Effector memory CD8-positive, alpha-beta T cell (primary cell): ENCODE results near the gene SLC39A11.
A peak's percentile ranks its signal among the peaks of the same experiment; 100 is the strongest.
"Not testable (repeated sequence)": the region's sequence is repeated elsewhere in the genome, so short reads cannot be mapped to it uniquely, and the experiment has no call there.

Experiments used
- ATAC-seq: fragments of 150-1000 bp; cut with Tn5 transposase; replicated peaks from 2 replicates; pipeline ENCODE4 v1.10.0; 2021; ENCODE audit warnings: mild to moderate bottlenecking, moderate library complexity
- DNase-seq, 3 experiments: peaks; one replicate each; pipeline ENCODE4 v3.0.0; 2021
- H3K27ac Mint-ChIP-seq, 2 donors: one replicate each; pipeline ENCODE4 v1.8.0; 2022; ENCODE audit warnings: mild to moderate bottlenecking in 2 of 2, mixed read lengths in 2 of 2, moderate library complexity in 2 of 2
- H3K27me3 Mint-ChIP-seq, 2 donors: one replicate each; pipeline ENCODE4 v1.8.0; 2022; ENCODE audit warnings: mixed read lengths in 2 of 2
- H3K36me3 Mint-ChIP-seq: one replicate; pipeline ENCODE4 v1.8.0; 2022; ENCODE audit warnings: mild to moderate bottlenecking, moderate library complexity, mixed read lengths; ENCODE audit not compliant: insufficient read depth
- H3K4me1 Mint-ChIP-seq, 2 donors: one replicate each; pipeline ENCODE4 v1.8.0; 2022; ENCODE audit warnings: low read depth in 2 of 2, mixed read lengths in 2 of 2
- H3K4me3 Mint-ChIP-seq, 2 donors: one replicate each; pipeline ENCODE4 v1.8.0; 2022; ENCODE audit warnings: mild to moderate bottlenecking in 2 of 2, mixed read lengths in 2 of 2, moderate library complexity in 2 of 2
- H3K9me3 Mint-ChIP-seq, 2 donors: one replicate each; pipeline ENCODE4 v1.8.0; 2022; ENCODE audit warnings: mixed read lengths in 2 of 2

Gene SLC39A11

DNA sequence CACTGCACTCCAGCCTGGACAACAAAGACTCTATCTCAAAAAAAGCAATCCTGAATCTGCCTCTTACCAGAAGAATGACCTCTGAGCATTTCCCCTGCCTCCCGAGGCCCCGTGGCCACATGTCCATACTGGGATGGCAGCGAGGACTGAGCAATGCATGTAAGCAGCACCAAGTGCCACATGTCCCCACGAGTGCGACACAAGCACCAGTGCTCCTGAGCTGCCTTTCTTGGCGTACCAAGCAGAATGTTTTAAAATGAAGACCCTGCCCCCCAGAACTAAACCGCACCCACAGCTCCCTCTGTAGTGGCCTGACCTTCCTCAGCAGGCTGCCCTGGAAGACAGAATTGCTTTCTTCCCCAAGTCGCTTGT lies 373.3 kb downstream of the SLC39A11 start:
- Mint-ChIP-seq H3K4me1 (peaks cover 16 to 20% of the 10 kb centered on the region in 2 donors), H3K4me3 (peak overlapping the region; percentile 84 to 85), H3K9me3 (no peaks in the 10 kb centered on the region), H3K27me3 (no peaks in the 10 kb centered on the region), H3K36me3 (peaks cover 6% of the 10 kb centered on the region), H3K27ac (peak overlapping the region; percentile 96)
- DNase-seq (no peak), ATAC-seq (peak; percentile 6)

DNA sequence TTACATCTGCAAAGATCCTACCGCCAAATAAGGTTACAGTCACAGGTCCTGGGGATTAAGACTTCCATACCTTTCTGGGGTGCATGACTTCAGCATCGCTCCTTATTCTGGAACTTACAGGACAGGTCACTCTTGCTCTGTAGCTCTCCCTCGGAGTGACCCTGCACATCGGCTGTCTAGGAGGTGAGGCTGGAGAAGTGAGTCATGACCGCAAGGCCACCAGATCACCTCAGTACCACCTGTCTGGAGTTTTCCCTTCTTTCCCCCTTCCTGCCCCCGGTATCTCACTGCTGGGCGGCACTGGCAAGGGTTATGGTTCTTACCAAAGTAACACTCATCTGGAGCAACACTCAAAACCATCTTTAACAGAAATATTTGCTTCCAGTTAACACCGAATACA lies 374.8 kb downstream of the SLC39A11 start:
- DNase-seq (no peak), ATAC-seq (no peak)
- Mint-ChIP-seq H3K4me3 (no peak overlapping the region), H3K27me3 (no peaks in the 10 kb centered on the region), H3K36me3 (peaks cover 6% of the 10 kb centered on the region), H3K9me3 (no peaks in the 10 kb centered on the region), H3K4me1 (peaks cover 16 to 20% of the 10 kb centered on the region in 2 donors), H3K27ac (peak overlapping the region; percentile 96)

DNA sequence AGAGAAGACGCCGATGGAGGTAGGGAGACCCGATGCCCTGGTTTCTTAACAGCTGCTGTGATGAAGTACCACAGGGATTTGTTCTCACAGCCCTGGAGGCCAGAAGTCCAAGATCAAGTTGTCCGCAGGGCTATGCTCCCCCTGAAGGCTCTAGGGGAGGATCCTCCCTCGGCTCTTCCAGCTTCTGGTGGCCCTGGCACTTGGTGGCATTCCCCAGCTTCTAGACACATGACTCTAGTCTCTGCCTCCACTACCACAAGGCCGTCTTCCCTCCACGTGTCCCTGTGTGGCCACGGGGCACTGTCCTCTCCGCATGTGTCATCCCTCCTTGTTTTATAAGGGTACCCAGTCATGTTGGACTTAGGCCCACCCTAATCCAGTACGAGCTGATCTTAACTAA lies 375.2 kb downstream of the SLC39A11 start:
- peaks cover 6% of the 10 kb centered on the region for H3K36me3 Mint-ChIP-seq
- H3K9me3 Mint-ChIP-seq, result no peaks in the 10 kb centered on the region
- H3K27ac Mint-ChIP-seq, result peak overlapping the region in 1 of 2 donors; percentile 96
- peaks cover 16 to 20% of the 10 kb centered on the region in 2 donors for H3K4me1 Mint-ChIP-seq
- DNase-seq, result no peak
- H3K27me3 Mint-ChIP-seq, result no peaks in the 10 kb centered on the region
- no peak for ATAC-seq
- H3K4me3 Mint-ChIP-seq, result no peak overlapping the region

DNA sequence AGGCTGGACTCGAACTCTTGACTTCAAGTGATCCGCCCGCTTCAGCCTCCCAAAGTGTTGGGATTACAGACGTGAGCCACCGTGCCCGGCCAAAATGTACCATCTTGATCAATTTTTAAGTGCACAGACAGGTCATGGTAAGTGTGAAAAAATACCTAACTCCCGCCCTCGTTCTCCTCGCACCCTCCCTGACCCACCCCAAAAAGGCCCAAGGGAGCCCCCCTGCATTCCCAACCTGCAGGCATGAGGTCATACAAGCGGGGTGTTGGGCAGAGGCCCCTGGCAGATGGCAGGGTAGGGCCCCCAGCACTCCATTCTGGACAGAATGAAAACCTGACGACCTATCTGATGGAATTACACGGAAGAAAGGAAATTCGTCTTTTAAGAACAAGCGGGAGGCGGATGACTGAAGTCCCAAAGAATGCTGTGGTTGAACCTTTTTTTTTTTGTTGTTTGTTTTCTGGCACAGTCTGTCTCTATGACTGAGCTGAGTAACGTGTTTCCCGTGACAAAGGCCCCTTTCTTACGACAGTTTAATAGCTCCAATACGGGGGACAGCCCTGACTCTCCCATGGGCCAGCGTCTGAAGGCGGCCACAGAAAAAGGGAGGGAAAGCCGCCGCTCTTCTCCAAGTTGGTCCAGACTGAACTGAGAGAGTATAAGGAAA lies 376.4 kb downstream of the SLC39A11 start:
- Mint-ChIP-seq H3K4me3 (no peak overlapping the region), H3K27ac (no peak overlapping the region), H3K27me3 (no peaks in the 10 kb centered on the region), H3K4me1 (peaks cover 17 to 20% of the 10 kb centered on the region in 2 donors), H3K9me3 (no peaks in the 10 kb centered on the region), H3K36me3 (peaks cover 6% of the 10 kb centered on the region)
- ATAC-seq (no peak), DNase-seq (no peak)

DNA sequence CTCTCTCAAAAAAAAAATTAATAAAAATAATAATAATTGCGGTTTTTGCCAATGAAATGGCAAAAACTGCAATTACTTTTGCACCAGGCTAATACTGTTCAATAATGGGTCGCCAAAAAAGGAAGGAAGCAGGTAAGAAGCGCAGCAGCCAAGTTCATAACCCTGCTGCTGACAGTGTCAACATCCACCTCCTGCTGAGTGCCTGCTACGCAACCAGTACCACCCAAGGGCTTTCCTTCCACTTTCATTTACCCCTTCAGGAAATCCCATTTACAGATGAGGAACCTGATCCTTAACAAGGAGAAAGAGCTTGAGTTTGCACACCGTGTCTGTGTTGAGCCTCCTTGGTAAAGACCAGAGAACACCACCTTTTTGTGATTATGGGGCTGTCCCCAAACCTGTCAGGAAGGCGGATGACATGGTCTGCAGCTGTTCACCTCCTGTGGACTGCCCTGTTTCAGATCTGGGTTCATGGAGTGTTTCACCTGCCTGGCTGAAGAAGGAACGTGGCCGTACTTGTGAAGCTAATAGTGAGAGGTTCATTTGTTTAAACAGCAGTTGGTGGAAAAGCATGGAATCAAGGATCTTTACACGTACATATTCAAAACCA lies 378.0 kb downstream of the SLC39A11 start:
- Mint-ChIP-seq H3K4me3 (no peak overlapping the region), H3K9me3 (no peaks in the 10 kb centered on the region), H3K27ac (no peak overlapping the region), H3K36me3 (peaks cover 6% of the 10 kb centered on the region), H3K4me1 (peaks cover 5 to 12% of the 10 kb centered on the region in 2 donors), H3K27me3 (no peaks in the 10 kb centered on the region)
- ATAC-seq, result no peak
- no peak for DNase-seq

DNA sequence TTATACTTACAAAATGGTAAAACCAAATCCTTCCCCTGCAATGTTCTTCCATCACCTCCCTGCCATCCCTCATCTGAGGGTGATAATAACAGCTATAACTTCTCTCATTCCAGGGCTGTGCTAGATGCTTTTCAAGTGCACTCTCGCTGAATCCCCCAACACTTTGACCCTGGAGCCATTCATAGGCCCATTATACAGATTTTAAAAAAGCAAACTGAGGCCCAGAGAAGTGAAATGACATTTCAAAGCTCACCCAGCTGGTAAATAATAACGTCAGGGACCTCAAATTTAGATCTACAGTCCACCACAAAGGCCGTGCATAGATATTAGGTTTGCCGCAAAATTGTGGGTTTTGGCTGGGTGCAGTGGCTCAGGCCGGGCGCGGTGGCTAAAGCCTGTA lies 378.8 kb downstream of the SLC39A11 start:
- H3K36me3 Mint-ChIP-seq, result peaks cover 10% of the 10 kb centered on the region
- H3K4me3 Mint-ChIP-seq, result no peak overlapping the region
- no peak overlapping the region for H3K27ac Mint-ChIP-seq
- H3K9me3 Mint-ChIP-seq, result no peaks in the 10 kb centered on the region
- no peak for ATAC-seq
- H3K4me1 Mint-ChIP-seq, result peaks cover 0 to 8% of the 10 kb centered on the region in 2 donors
- no peak for DNase-seq
- H3K27me3 Mint-ChIP-seq, result no peaks in the 10 kb centered on the region

DNA sequence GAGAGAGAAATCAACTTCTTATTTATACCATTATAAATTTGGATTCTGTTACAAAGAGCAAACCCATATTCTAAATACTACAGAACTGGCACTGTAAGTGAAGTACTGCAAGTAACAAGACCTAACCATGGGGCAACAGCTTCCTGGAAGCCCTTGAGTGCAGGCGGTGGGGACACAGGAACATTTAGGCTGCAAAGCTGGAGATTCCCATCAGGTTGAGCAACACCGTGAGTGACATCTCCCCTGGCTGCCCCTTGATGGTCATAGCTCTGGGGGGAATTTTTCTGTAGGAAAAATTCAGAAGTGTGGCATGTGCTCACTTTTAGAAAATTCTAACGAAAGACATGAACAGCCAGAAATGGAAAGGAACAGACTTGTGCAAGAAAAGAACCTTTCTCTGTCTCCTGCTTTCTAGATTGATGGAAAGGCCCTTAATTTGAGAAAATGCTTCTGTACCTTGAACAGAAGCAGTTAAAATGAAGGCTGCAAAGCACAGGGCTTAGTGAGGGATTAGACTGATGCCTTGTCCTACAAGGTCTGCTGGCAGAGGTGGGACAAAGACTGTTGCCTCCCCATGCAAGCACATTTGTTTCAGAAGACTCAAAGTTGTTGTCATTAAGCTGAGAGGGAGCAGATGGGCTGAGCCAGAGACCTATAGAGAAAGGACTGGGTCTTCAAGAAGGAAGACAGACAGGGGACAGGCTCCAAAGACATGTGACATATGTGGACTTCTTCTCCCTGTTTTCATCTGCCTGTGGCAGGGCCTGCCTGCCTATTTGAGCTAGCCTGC lies 380.8 kb downstream of the SLC39A11 start:
- Mint-ChIP-seq H3K36me3 (peaks cover 6% of the 10 kb centered on the region), H3K27ac (no peak overlapping the region), H3K27me3 (no peaks in the 10 kb centered on the region), H3K4me3 (no peak overlapping the region), H3K4me1 (peaks cover 0 to 8% of the 10 kb centered on the region in 2 donors), H3K9me3 (peaks cover 0 to 2% of the 10 kb centered on the region in 2 donors)
- no peak for ATAC-seq
- DNase-seq, result no peak

DNA sequence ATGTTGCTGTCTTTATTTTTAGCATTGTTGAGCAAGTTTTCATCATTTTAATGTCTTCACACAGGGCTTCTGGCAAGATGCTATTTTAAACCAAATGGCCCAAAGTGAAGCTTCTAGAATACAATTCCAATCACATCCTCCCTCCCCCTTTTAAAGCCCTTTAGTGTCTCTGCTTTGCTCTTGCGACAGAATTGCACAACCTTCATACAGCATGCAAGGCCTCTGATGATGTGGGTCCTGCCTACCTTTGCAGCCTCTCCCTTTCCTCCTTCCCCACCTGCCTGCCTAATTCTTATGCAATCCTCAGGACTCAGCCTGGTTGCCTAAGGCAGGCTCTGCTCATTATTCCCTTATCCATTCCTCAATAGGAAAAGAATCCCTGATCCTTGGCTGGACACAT lies 381.7 kb downstream of the SLC39A11 start:
- DNase-seq (no peak), ATAC-seq (no peak)
- Mint-ChIP-seq H3K9me3 (peaks cover 0 to 2% of the 10 kb centered on the region in 2 donors), H3K4me1 (peaks cover 0 to 8% of the 10 kb centered on the region in 2 donors), H3K27ac (peak overlapping the region in 1 of 2 donors; percentile 44), H3K27me3 (no peaks in the 10 kb centered on the region), H3K36me3 (peaks cover 6% of the 10 kb centered on the region), H3K4me3 (no peak overlapping the region)

DNA sequence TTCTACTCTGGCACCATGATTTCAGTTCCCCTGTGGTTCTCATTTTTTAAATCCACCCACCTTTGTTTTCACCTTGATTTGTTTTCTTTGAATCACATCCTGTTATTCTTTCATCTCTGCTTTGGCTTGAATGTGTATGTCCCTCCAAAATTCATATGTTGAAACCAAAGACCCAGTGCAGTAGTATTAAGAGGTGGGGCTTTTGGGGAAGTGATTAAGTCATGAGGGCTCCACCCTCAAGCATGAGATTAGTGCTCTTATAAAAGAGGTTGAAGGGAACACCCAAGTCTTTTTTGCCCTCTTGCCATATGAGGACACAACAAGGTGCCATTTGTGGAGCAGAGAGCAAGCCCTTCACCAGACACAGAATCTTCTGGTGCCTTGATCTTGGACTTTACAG lies 382.3 kb downstream of the SLC39A11 start:
- ATAC-seq, result no peak
- H3K4me3 Mint-ChIP-seq, result no peak overlapping the region
- H3K4me1 Mint-ChIP-seq, result peaks cover 0 to 8% of the 10 kb centered on the region in 2 donors
- peaks cover 0 to 2% of the 10 kb centered on the region in 2 donors for H3K9me3 Mint-ChIP-seq
- no peaks in the 10 kb centered on the region for H3K27me3 Mint-ChIP-seq
- no peak for DNase-seq
- peak overlapping the region in 1 of 2 donors; percentile 2 for H3K27ac Mint-ChIP-seq
- H3K36me3 Mint-ChIP-seq, result peaks cover 4% of the 10 kb centered on the region

DNA sequence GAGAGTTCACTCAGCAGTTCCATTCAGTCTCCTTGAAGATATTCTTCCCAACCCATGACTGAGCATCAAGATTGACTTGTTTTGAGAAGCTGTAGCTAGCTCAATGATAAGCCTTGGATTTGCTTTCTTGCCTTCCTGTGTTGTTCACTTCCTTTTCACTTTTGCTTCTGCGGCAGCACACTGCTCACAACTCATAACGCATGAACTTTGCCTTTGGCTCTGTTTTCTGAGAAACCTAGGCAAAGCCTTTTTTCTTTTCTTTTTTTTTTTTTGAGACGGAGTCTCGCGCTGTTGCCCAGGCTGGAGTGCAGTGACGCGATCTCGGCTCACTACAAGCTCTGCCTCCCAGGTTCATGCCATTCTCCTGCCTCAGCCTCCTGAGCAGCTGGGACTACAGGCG lies 383.8 kb downstream of the SLC39A11 start:
- not testable (repeated sequence) for H3K27me3 Mint-ChIP-seq, H3K9me3 Mint-ChIP-seq, ATAC-seq, H3K36me3 Mint-ChIP-seq, H3K4me1 Mint-ChIP-seq, H3K4me3 Mint-ChIP-seq, DNase-seq, H3K27ac Mint-ChIP-seq

DNA sequence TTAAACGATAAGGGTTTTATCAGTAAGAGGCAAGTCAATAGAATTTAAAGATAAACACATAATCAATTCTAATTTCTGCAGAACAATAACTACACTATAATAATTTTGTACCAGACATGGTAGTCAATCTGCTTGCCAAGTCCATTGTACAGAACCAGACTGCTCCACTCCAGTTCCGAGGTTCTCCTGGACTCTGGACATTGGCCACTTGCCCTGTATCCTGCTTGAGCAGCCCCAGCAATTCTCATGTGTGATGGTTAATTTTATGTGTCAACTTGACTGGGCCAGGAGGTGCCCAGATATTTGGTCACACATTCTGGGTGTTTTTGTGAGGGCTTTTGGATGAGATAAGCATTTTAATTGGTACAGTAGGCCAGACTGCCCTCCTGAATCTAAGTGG lies 384.6 kb downstream of the SLC39A11 start:
- ATAC-seq, result no peak
- H3K36me3 Mint-ChIP-seq, result peaks cover 4% of the 10 kb centered on the region
- peaks cover 0 to 8% of the 10 kb centered on the region in 2 donors for H3K4me1 Mint-ChIP-seq
- H3K4me3 Mint-ChIP-seq, result no peak overlapping the region
- H3K27me3 Mint-ChIP-seq, result no peaks in the 10 kb centered on the region
- DNase-seq, result no peak
- H3K27ac Mint-ChIP-seq, result no peak overlapping the region
- peaks cover 0 to 2% of the 10 kb centered on the region in 2 donors for H3K9me3 Mint-ChIP-seq

DNA sequence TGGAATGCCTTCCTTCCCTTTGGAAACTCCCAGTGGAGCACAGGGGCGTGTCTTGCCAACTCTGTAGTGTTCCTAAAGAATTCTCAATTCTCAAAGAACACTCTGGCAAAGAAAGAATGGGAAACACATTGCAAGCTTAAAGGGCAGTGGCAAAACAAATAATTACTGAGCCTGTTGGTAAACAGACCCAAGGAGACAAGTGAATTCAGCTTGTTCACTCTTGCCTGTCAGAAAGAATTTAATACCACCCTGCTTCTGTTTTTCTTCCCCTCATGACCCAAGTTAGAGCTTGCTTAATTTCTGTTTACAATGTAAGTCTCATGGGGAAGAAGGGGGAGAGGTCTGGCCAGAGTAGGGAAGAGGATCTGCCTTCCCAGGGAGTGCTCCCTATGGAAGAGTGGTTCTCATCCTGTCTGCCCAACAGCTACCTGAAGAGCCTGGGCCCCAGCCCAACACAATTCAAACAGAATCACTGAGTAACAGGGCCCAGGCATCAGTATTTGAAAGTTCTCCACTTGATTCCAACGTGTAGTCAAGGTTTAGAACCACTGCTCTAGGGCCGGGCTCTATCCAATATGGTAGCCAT lies 386.0 kb downstream of the SLC39A11 start:
- Mint-ChIP-seq H3K9me3 (peaks cover 0 to 2% of the 10 kb centered on the region in 2 donors), H3K4me3 (no peak overlapping the region), H3K4me1 (peaks cover 0 to 8% of the 10 kb centered on the region in 2 donors), H3K27me3 (no peaks in the 10 kb centered on the region), H3K36me3 (peaks cover 4% of the 10 kb centered on the region), H3K27ac (no peak overlapping the region)
- no peak for ATAC-seq
- no peak for DNase-seq

DNA sequence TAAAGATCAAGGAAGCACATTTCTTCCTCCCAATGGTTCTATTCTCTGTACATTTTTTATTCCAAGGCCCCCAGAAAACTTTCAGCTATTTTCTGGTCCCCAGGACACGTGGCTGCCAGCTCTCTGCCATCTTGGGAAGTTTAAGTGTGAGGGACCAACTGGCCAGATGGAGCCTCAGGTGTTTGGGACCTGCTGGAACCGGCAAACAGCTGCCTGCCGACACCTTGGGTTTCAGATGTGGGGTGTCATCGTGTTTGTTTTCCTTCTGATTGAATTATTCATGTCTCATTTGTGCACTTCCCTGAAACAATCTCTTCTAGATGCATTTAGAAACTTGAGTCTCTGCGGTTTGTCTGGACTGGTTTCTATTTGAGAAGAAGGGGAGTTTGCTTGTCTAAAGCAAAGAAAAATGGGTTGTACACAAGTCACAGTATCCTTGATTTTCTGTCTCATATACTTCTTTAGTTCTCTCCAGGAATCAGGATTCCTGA lies 386.5 kb downstream of the SLC39A11 start:
- ATAC-seq (no peak), DNase-seq (no peak)
- Mint-ChIP-seq H3K27ac (no peak overlapping the region), H3K4me3 (no peak overlapping the region), H3K27me3 (no peaks in the 10 kb centered on the region), H3K4me1 (peaks cover 0 to 5% of the 10 kb centered on the region in 2 donors), H3K36me3 (peaks cover 4% of the 10 kb centered on the region), H3K9me3 (peaks cover 0 to 2% of the 10 kb centered on the region in 2 donors)
